AG10803 (cell line): ENCODE data around the gene GFRAL.

Experiments used
- DNase-seq: peaks from one replicate; pipeline ENCODE4 v3.0.0; 2010; ENCODE audit warnings: low read depth
- H3K4me3 ChIP-seq: 2 replicates; pipeline ENCODE4 v1.5.1; 2011; ENCODE audit warnings: mild to moderate bottlenecking, low read length, control low read depth
- TF ChIP-seq, protein P1 (sequence below): conservative IDR thresholded peaks from 2 replicates; pipeline ENCODE4 v1.5.1; 2011; ENCODE audit warnings: mild to moderate bottlenecking, low read length, control low read depth, inconsistent platforms

Gene GFRAL

DNA sequence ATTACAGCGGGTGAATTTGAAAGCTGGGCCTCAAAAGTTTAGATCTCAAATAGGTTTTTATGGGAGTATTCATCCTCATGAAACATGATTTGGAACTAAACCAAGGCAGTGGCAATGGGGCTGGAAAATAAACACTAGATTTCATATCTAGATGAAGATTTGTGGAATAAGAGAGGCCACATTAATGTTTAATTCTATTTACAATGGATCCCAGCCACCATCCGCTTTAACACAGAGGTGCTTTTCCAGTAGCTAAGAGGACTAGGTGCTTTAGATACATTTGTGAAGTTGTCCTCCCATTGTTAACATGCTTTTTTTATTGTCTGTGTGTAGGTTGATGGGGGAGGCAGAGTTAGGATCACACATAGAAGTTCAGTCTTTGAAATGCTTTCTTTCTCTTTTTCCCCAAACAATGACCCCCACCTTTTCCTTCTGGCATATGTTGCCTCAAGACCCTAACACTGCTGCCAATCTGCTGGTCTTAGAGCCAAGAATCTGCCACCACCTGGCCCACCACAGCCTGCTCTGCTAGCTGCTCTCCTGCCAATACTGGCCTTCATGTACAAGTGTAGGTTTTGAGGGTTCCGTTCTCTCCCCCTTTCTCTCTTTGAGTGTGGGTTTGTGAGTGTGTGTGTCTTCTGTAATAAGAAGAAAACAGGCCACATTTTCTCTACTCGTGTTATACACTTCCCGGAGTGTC lies 27.8 kb upstream of the GFRAL start:
- H3K4me3 ChIP-seq = no peak overlapping the region
- no peak for DNase-seq
- TF ChIP-seq, protein P1, sequence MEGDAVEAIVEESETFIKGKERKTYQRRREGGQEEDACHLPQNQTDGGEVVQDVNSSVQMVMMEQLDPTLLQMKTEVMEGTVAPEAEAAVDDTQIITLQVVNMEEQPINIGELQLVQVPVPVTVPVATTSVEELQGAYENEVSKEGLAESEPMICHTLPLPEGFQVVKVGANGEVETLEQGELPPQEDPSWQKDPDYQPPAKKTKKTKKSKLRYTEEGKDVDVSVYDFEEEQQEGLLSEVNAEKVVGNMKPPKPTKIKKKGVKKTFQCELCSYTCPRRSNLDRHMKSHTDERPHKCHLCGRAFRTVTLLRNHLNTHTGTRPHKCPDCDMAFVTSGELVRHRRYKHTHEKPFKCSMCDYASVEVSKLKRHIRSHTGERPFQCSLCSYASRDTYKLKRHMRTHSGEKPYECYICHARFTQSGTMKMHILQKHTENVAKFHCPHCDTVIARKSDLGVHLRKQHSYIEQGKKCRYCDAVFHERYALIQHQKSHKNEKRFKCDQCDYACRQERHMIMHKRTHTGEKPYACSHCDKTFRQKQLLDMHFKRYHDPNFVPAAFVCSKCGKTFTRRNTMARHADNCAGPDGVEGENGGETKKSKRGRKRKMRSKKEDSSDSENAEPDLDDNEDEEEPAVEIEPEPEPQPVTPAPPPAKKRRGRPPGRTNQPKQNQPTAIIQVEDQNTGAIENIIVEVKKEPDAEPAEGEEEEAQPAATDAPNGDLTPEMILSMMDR = no peak

DNA sequence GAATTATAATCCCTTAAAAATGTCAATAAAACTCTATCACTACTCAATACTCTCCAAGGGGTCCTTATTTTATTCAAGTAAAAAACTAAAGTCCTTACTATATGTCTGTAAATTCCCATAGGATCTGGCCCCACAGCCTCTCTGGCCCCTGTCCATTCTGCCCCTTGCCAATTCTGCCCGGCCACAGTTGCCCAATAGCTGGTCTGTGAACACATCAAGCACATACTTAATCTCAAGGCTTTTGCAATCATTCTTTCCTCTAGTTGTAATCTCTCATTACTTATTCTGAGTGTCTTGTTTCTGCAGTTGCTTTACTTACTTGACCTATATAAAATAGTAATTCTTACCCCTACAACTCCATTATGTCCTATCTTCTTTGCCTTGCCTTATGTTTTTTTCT lies 22.5 kb upstream of the GFRAL start:
- no peak for DNase-seq
- TF ChIP-seq, protein P1 = no peak

GRCh38 chr6:55319961-55320695 lies 7.1 kb upstream of the GFRAL start:
- DNase-seq = no peak
- TF ChIP-seq, protein P1 = no peak
- H3K4me3 ChIP-seq = no peak overlapping the region

More for the DNA sequence above, 22.5 kb upstream of the GFRAL start:
- H3K4me3 ChIP-seq = no peak overlapping the region

DNA sequence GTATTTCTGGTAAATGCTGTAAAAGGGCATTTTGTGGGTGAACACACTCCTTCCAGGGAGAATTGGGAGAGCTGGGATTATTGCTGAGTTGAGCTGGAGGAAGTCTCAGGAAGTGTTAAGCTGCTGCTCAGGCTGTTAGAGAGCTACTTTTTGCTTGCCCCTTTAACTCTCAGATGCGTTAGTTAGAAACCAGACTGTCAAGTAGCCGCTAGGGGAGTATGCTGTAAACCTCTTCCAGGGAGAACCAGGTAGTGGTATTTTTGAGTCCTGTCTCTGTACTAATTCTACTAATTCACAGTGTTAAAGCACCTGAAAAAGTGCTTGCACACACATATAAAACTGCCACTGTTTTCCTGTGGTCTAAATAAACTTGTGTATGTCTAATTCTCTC lies 6.6 kb upstream of the GFRAL start:
- H3K4me3 ChIP-seq = no peak overlapping the region
- no peak for DNase-seq
- TF ChIP-seq, protein P1 = no peak

- no peak overlapping the region for H3K4me3 ChIP-seq
- DNase-seq = no peak
- TF ChIP-seq, protein P1 = no peak
Observed at GRCh38 chr6:55377150-55377549, 49.9 kb downstream of the GFRAL start.

DNA sequence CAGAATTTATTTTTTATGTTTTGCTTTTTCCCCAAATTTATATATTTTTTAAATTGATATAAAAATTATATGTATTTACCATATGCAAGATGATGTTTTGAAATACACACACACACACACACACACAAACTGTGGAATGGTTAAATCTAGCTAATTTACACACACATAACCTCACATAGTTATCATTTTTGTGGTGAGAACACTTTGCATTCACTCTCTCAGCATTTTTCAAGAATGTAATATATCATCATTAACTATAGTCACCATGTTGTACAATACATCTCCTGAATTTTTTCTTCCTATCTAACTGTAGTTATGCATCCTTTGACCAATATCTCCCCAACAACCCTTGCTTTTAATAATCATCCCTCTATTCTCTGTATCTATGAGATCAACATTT lies 52.2 kb downstream of the GFRAL start:
- TF ChIP-seq, protein P1 = no peak
- no peak overlapping the region for H3K4me3 ChIP-seq
- peak; percentile 8 for DNase-seq

- DNase-seq = no peak
Observed at GRCh38 chr6:55379895-55380294, 52.6 kb downstream of the GFRAL start.

More at GRCh38 chr6:55379895-55380294, 52.6 kb downstream of the GFRAL start:
- H3K4me3 ChIP-seq = no peak overlapping the region
- TF ChIP-seq, protein P1 = no peak
